ENCODE data around the gene COL5A1.

The COL5A1 gene

DNA sequence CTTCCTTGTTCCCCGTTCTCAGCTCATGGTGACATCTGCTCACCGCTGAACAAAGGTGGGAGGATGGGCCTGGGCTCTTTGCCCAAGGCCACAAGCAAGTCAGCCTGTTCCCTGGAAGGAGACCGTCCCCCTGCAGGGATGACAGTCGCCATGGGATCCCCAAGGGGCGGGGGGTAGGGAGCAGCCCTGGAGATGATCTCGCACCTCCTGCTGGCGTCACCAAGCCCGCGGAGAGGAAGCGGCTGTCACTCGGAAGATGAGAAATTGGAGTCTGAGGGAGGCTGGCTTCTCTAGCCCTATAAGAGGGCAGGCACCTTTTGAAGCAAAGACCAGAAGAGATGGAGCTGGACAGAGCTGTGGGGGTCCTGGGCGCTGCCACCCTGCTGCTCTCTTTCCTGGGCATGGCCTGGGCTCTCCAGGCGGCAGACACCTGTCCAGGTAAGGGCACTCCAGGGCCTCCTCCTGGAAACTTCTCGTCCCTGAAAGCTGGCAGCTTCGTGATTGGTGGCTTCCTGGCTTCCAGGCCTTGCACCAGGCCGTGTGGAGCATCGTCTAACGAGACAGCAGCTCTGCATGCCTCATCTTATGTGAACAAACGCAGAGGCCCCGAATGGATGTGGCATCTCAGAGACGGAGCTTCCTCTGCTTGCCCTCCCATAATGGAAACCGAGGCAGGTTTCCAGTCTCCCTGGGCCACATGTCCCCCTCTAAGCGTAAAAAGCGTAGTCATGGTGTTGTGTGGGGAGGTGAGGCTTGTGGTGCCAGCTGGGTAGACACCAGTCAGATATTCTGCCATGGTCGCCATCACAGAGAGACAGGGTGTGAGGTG, 239.1 kb downstream of the COL5A1 start, which contains the start of gene FCN2:
TSS of gene FCN2 (plus strand) at position 327 of the 829 bp plus-strand sequence. CDS start at position 339, 12 bp downstream.
- DNase-seq (ENCODE audit: low read depth), result no peak

DNA sequence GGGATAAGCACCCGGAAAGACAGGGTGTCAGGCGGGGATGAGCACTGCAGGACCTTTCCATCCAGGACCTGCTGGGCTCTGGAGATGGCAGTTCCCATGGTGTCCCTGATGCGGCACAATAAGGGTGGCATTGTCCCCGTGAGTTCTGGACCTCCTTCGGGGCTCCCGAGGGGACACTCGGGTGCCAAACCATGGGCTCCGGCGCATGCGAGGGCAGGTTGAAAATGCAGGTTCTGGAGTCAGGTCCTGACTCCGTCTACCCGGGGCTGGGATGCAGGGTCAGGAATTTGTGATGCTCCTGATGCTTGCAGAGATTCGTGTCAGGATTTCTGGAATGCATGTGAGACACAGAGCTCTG, 239.7 kb downstream of the COL5A1 start:
- no peak for DNase-seq (ENCODE audit: low read depth)

GRCh38 chr9:134882204-134882785, 240.7 kb downstream of the COL5A1 start:
- no peak for DNase-seq (ENCODE audit: low read depth)

DNA sequence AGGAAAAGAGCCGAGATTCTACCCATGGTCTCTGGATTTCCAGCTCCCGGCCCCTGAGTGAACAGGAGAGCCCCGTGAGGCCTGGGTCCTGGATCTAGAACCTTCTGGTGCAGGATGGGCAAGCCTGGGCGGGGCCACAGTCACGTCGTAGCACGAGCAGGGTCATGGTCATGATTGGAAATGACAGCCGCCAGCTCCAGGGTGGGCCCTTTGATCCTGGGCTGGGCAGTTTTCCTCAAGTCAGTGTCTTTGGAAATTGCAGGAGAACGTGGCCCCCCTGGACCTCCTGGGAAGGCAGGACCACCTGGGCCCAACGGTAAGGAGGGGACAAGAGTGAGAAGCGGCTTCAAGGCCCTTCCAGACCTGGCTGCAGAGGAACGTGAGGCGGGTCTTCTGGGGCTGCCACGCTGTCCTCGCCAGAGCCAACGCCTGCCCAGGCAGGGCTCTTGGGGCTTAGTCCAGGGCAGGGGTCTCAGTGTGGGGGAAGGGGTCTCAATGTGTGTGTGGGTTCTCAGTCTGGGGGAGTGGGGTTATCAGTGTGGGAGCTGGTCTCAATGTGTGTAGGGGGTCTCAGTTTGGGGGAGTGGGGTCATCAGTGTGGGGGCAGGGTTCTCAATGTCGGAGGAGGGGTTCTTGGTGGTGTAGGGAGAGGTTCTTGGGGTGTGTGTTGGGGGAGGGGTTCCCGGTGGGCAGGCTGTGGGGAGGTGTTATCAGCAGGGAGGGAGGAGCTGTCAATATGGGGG, 241.6 kb downstream of the COL5A1 start:
- no peak for DNase-seq (ENCODE audit: low read depth)

GRCh38 chr9:134884492-134884891, 242.9 kb downstream of the COL5A1 start:
- no peak for DNase-seq (ENCODE audit: low read depth)

GRCh38 chr9:134885001-134885678, 243.5 kb downstream of the COL5A1 start:
- no peak for DNase-seq (ENCODE audit: low read depth)

GRCh38 chr9:134885679-134886412, 244.2 kb downstream of the COL5A1 start:
- no peak for DNase-seq (ENCODE audit: low read depth)

DNA sequence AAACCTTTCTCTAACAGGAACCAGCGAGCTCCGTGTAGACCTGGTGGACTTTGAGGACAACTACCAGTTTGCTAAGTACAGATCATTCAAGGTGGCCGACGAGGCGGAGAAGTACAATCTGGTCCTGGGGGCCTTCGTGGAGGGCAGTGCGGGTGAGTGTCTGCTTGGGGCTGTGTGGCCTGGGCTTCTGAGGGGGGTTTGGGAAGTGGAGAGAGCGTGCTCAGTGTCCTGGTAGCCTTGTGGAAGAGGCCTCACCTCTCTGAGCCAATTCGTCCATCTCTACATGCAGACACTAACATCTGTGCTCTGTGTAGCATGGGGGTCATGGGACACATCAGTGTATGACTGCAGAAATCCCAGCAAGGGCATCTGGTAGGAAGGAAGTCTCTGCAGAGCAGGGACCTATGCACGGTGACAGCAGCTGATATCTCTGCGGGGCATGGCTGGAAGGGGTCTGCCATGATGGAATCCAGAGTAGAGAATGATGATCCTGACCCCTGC, 244.9 kb downstream of the COL5A1 start:
- DNase-seq (ENCODE audit: low read depth), result no peak

DNA sequence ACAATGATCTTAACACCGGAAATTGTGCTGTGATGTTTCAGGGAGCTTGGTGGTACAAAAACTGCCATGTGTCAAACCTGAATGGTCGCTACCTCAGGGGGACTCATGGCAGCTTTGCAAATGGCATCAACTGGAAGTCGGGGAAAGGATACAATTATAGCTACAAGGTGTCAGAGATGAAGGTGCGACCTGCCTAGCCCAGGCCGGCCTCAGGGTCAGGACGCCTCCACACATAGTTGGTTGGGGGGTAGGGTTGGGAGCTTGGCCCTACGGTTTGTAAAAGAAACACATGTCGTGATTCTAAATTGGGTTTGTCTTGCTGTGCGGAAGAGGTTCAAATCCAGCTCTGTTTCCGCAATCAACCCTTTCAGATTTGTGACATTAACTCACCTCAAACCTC, 245.6 kb downstream of the COL5A1 start:
- no peak for DNase-seq (ENCODE audit: low read depth)

- no peak for DNase-seq (ENCODE audit: low read depth)
Observed at GRCh38 chr9:134887686-134888602, 246.3 kb downstream of the COL5A1 start.

GRCh38 chr9:134888603-134889190, 247.1 kb downstream of the COL5A1 start:
- no peak for DNase-seq (ENCODE audit: low read depth)

- no peak for DNase-seq (ENCODE audit: low read depth)
Observed at GRCh38 chr9:134889386-134890154, 248.0 kb downstream of the COL5A1 start.

DNA sequence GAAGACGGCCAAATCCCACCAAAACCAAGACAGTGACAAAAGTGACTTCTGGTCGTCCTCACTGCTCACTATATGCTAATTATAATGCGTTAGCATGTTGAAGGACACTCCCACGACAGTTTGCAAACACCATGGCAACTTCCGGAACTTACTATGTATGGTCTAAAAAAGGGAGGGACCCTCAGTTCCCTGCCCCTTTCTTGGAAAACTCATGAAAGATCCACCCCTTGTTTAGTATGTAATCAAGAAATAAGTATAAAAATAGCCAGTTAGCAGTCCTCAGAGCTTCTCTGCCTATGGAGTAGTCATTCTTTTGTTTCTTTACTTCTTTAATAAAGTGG, 248.5 kb downstream of the COL5A1 start:
- no peak for DNase-seq (ENCODE audit: low read depth)

DNA sequence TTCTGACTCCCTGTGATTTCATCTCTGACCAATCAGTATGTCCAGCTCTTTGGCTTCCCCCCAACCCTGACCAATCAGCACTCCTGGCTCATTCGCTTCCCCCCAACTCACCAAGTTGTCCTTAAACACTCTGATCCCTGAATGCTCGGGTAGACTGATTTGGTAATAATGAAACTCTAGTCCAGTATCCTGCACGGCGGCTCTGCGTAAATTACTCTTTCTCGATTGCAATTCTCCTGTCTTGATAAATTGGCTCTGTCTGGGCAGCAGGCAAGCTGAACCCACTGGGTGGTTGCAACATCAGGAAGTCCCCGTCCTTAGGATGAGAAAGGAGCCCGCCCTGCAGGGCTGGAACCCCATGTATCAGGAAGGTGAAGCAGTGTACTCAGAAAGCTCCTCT, 249.4 kb downstream of the COL5A1 start:
- DNase-seq (ENCODE audit: low read depth), result peak; percentile 12

- DNase-seq (ENCODE audit: low read depth), result no peak
Observed at GRCh38 chr9:134891713-134892112, 250.1 kb downstream of the COL5A1 start.

DNA sequence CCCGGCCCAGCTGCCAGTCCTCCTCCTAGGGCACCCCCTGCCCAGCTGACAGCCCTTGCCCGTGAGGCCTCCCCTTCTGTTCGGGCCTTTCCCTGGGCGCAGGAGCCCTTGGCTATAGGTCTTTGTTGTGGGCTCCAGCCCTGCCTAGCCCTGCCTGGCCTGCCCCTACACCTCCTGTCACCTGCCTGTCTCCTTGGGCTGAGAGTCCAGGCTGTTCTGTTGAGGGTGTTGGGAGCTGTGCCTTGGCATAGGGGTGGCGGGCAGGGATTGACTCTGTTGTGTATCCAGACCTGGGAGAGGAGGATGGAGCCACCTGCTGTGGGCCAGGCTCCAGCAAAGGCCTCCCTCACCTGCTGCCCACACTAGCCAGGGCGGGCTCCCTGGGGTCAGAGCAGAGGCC, 250.6 kb downstream of the COL5A1 start:
- DNase-seq (ENCODE audit: low read depth), result no peak

DNA sequence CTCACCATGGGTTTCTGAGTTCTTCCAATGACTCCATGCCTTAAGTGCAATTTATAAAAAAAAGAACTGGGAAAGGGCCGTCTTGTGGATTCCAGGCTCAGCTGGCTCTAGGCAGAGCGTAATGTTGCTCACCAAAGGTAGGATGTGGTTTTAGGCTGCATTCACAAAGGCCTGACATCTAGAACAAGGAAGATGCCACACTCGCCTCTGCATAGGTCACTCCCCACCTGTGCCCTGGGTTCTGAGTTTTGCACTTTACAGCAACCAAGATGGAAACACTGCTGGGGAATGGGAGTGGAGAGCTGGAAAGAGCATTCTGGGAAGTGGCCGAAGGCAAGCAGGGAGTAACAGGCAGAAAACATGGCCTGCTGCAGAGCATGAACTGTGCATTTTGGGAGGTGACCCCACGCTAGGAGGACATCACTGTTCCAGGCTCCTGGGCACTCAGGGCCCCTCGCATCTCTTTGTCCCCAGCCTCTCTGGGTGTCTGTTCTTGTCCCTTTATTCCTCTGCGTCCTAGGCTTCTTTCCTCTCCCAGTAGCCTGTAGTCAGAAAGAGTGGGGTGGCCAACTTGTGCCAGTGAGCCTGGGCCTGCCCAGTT, 251.3 kb downstream of the COL5A1 start:
- DNase-seq (ENCODE audit: low read depth), result no peak

Measured in amniotic epithelial cell (primary cell).